HepG2 (cell line): ENCODE measurements around the gene GNA15. TPM values are rescaled to one million over a fixed set of nuclear protein-coding genes. Genes with fewer than 3 reads are reported as not detected.

Experiments used
- ATAC-seq: fragments of 200-7000 bp; cut with Tn5 transposase; 3 replicates; pipeline ENCODE4 v1.9.1; 2020; ENCODE audit warnings: mild to moderate bottlenecking, moderate library complexity
- BruUV-seq: library from RNA; stranded (reverse); fragments of 400-500 nt; replicated peaks from 2 replicates; lab custom pipeline; 2021; lab: Mats Ljungman, UMichigan
- CTCF ChIA-PET: fragments of 300-600 bp; formaldehyde crosslinking; extraction: SDS; loops from one replicate; lab custom pipeline; 2021; ENCODE audit warnings: low total read pairs, inconsistent platforms, low intra/inter-chr PET ratio; lab: Yijun Ruan, JAX
- POLR2A ChIA-PET: fragments of 350-600 bp; sonication (Branson Sonifier 250); formaldehyde crosslinking; loops from one replicate; lab custom pipeline; 2020; ENCODE audit warnings: antibody characterized with exemption, inconsistent platforms; lab: Yijun Ruan, JAX
- DNase-seq: peaks from one replicate; pipeline ENCODE4 v3.0.0-alpha.2; 2015; ENCODE audit warnings: low spot score
- FAIRE-seq: peaks from 3 replicates; lab custom pipeline; 2011; peaks lifted over from hg19 to GRCh38; lab: Jason Lieb, UNC
- H2AFZ ChIP-seq: one replicate; pipeline ENCODE4 v1.6.1; 2011; ENCODE audit warnings: low read length, inconsistent platforms
- H3K27ac ChIP-seq: fragments of 300-600 bp; 3 replicates; pipeline ENCODE4 v1.8.0; 2011; ENCODE audit warnings: mixed run types, mild to moderate bottlenecking, mixed read lengths, low read length, inconsistent platforms; ENCODE audit not compliant: insufficient read depth; ENCODE audit errors: extremely low read length
- H3K27me3 ChIP-seq, 2 experiments: fragments of 200-600 bp in 1 of 2; 2 replicates in 1 of 2; 3 replicates in 1 of 2; pipeline versions ENCODE4 v1.6.0 to v1.8.0; 2011; ENCODE audit warnings: low read length in 2 of 2, mild to moderate bottlenecking in 2 of 2, moderate library complexity in 2 of 2, inconsistent platforms in 1 of 2; ENCODE audit not compliant: insufficient read depth in 2 of 2, control insufficient read depth in 1 of 2
- H3K36me3 ChIP-seq, 2 experiments: fragments of 200-600 bp in 1 of 2; replicated peaks in 1 of 2; 2 replicates in 1 of 2; 3 replicates in 1 of 2; pipeline versions ENCODE4 v1.5.1 to v1.8.0; 2011; ENCODE audit warnings: low read length in 2 of 2, inconsistent platforms in 1 of 2; ENCODE audit not compliant: insufficient read depth in 2 of 2, control insufficient read depth in 1 of 2
- H3K4me1 ChIP-seq: 2 replicates; pipeline ENCODE4 v1.5.1; 2012; ENCODE audit warnings: low read length, inconsistent platforms; ENCODE audit not compliant: insufficient read depth
- H3K4me2 ChIP-seq: 2 replicates; pipeline ENCODE4 v1.6.0; 2011; ENCODE audit warnings: low read depth, low read length, inconsistent platforms
- H3K4me3 ChIP-seq, 3 experiments: fragments of 200-600 bp in 1 of 3; sonication (generic), shearing (Covaris generic) in 1 of 3; replicated peaks in 1 of 3; 2 replicates each; pipeline ENCODE4 v1.5.1; 2011 to 2016; ENCODE audit warnings: low read length in 3 of 3, inconsistent platforms in 2 of 3, low read depth in 2 of 3, mild to moderate bottlenecking in 2 of 3, control low read depth in 1 of 3, mixed read lengths in 1 of 3; ENCODE audit not compliant: insufficient read depth in 1 of 3
- H3K79me2 ChIP-seq: one replicate; pipeline ENCODE4 v1.6.1; 2011; ENCODE audit warnings: low read length, inconsistent platforms; ENCODE audit not compliant: insufficient read depth
- H3K9ac ChIP-seq: 2 replicates; pipeline ENCODE4 v1.6.0; 2011; ENCODE audit warnings: mild to moderate bottlenecking, low read depth, low read length, inconsistent platforms; ENCODE audit not compliant: insufficient read depth
- H3K9me3 ChIP-seq: 2 replicates; pipeline ENCODE4 v1.5.1; 2012; ENCODE audit warnings: mild to moderate bottlenecking, low read length
- H4K20me1 ChIP-seq: 2 replicates; pipeline ENCODE4 v1.6.0; 2011; ENCODE audit warnings: inconsistent platforms, mild to moderate bottlenecking, low read length, moderate library complexity; ENCODE audit not compliant: insufficient read depth
- AGO2 ChIP-seq: fragments of 200-400 bp; formaldehyde crosslinking; optimal IDR thresholded peaks from 2 replicates; pipeline ENCODE3; 2017; ENCODE audit warnings: mild to moderate bottlenecking, low read depth, low read length, moderate library complexity
- ARID3A ChIP-seq: IDR thresholded peaks from 2 replicates; pipeline ENCODE4 v1.6.1; 2012; ENCODE audit warnings: low read depth, low read length, improper control_type of control experiment
- HDAC6 ChIP-seq: fragments of 200-600 bp; sonication (generic); IDR thresholded peaks from 2 replicates; pipeline ENCODE4 v1.7.0; 2017; ENCODE audit warnings: mild to moderate bottlenecking, antibody characterized with exemption, low read length, low read depth
- ZBTB33 ChIP-seq: sonication (generic); formaldehyde crosslinking; IDR thresholded peaks from 2 replicates; pipeline ENCODE4 v1.4.0; 2020; ENCODE audit warnings: missing genetic modification reagents
- ZNF549 ChIP-seq: sonication (generic); formaldehyde crosslinking; IDR thresholded peaks from 2 replicates; pipeline ENCODE4 v1.5.0; 2020; ENCODE audit warnings: missing genetic modification reagents
- ZNF564 ChIP-seq: sonication (generic); formaldehyde crosslinking; IDR thresholded peaks from 2 replicates; pipeline ENCODE4 v1.8.1; 2023; ENCODE audit warnings: mild to moderate bottlenecking, missing genetic modification reagents
- WGBS: methylation state at CpG from one replicate; pipeline ENCODE4 v1.1.6; 2017; ENCODE audit warnings: low lambda C conversion rate; 5-methylcytosine and 5-hydroxymethylcytosine counted together
- in situ Hi-C: cut with HindIII; loops from 2 replicates; pipeline ENCODE4 v1.10.0; 2017; ENCODE audit warnings: low pct_unique_long_range_greater_than_20kb; ENCODE audit not compliant: extremely low pct_ligation_motif_present
- intact Hi-C: fragments of 100-400 bp; cut with micrococcal nuclease; formaldehyde crosslinking; loops from one replicate; pipeline ENCODE4 v1.10.0; 2022; ENCODE audit not compliant: unreplicated experiment
- polyA plus RNA-seq, 8 experiments: library from polyadenylated mRNA; depleted of rRNA in 3 of 8; stranded (reverse) in 7 of 8; unstranded in 1 of 8; fragments of >200 nt; fragmentation: Illumina TruSeq in 4 of 8; extraction: Trizol in 4 of 8; gene quantifications; 2 replicates each; pipeline versions ENCODE4 v1.2.1 to v1.2.3, GENCODE V29; 2011 to 2016; ENCODE audit warnings: low read depth in 4 of 8, missing spikeins in 1 of 8, mixed read lengths in 1 of 8; ENCODE audit not compliant: insufficient read depth in 1 of 8
- total RNA-seq, 5 experiments: library from RNA; depleted of rRNA; stranded (reverse); fragments of >200 nt; fragmentation: Illumina TruSeq; extraction: Trizol; gene quantifications; 2 replicates each; pipeline ENCODE4 v1.2.3, GENCODE V29; 2016; ENCODE audit warnings: low read depth in 1 of 5

Gene GNA15
- total and polyA plus RNA-seq, 2 of the 13 experiments (the other 11 are each of a cell fraction or from before 2014, with no cell fraction given), result not detected

- no peak for TF ChIP-seq ZNF564 (CRISPR knock-in tag)
- TF ChIP-seq ZNF549 (CRISPR knock-in tag), result no peak
- TF ChIP-seq ZBTB33 (CRISPR knock-in tag), result 0 out of 2 replicates have a peak, but pooled peaks have one; percentile 35
- TF ChIP-seq AGO2, result peak; percentile 77
These were observed 63.3 kb downstream of the GNA15 start (continued) for GRCh38 chr19:3198901-3199700.

- no peak overlapping the region for H3K27ac ChIP-seq
- ChIA-PET POLR2A (no interaction called here), CTCF (no interaction called here)
- no TSS peak for BruUV-seq
- WGBS, result 98% methylated on average over 38 of the region's 39 CpGs
- intact Hi-C loops, result no loop called here
- H3K9ac ChIP-seq, result no peak overlapping the region
- no peaks in the 10 kb centered on the region for H3K79me2 ChIP-seq
- H4K20me1 ChIP-seq, result no peaks in the 10 kb centered on the region
- FAIRE-seq, result no peak
- H3K4me2 ChIP-seq, result no peak overlapping the region
- H2AFZ ChIP-seq, result no peak overlapping the region
- H3K27me3 ChIP-seq, result no peaks in the 10 kb centered on the region
- H3K36me3 ChIP-seq, result peaks cover 3 to 25% of the 10 kb centered on the region in 2 experiments; a peak in 4 of 5 replicates
- no peak for DNase-seq
- in situ Hi-C loops, result no loop called here
- H3K9me3 ChIP-seq, result no peaks in the 10 kb centered on the region
- ATAC-seq, result no peak
- peak; percentile 70 for TF ChIP-seq AGO2
- TF ChIP-seq HDAC6, result no peak
- no peak for TF ChIP-seq ARID3A
- TF ChIP-seq, all 625 proteins: peak for 1
- Histone ChIP-seq H3K4me3 (no peak overlapping the region), H3K4me1 (no peaks in the 10 kb centered on the region)
These were observed 65.4 kb downstream of the GNA15 start for GRCh38 chr19:3201072-3201700.
